H9 (cell line): Measurements from ENCODE around the gene TMEM182. TPM values are rescaled to one million over a fixed set of nuclear protein-coding genes. Genes with fewer than 3 reads are reported as not detected.

Experiments used
- DNase-seq: peaks from one replicate; pipeline ENCODE4 v3.0.0-alpha.2; 2017
- H2AFZ ChIP-seq: one replicate; pipeline ENCODE4 v1.6.1; 2013; ENCODE audit warnings: mild to moderate bottlenecking, low read length, control low read depth, moderate library complexity
- H2AK5ac ChIP-seq: 2 replicates; pipeline ENCODE4 v1.6.1; 2013; ENCODE audit warnings: low read length, control low read depth, mixed read lengths; ENCODE audit not compliant: insufficient read length
- H2BK120ac ChIP-seq: one replicate; pipeline ENCODE4 v1.6.1; 2013; ENCODE audit warnings: low read depth, mild to moderate bottlenecking, low read length, control low read depth, inconsistent platforms; ENCODE audit not compliant: poor library complexity, severe bottlenecking
- H2BK12ac ChIP-seq: 2 replicates; pipeline ENCODE4 v1.6.1; 2013; ENCODE audit warnings: low read length, control low read depth, mixed read lengths, low read depth; ENCODE audit not compliant: insufficient read length
- H2BK15ac ChIP-seq: 2 replicates; pipeline ENCODE4 v1.6.1; 2013; ENCODE audit warnings: low read depth, low read length, control low read depth
- H2BK20ac ChIP-seq: one replicate; pipeline ENCODE4 v1.6.1; 2013; ENCODE audit warnings: low read depth, mild to moderate bottlenecking, low read length, control low read depth, inconsistent platforms; ENCODE audit not compliant: poor library complexity, severe bottlenecking
- H2BK5ac ChIP-seq: 2 replicates; pipeline ENCODE4 v1.6.1; 2013; ENCODE audit warnings: low read length, control low read depth, mixed read lengths; ENCODE audit not compliant: insufficient read length
- H3K14ac ChIP-seq: 2 replicates; pipeline ENCODE4 v1.6.1; 2013; ENCODE audit warnings: low read length, control low read depth; ENCODE audit not compliant: insufficient read depth
- H3K18ac ChIP-seq: 2 replicates; pipeline ENCODE4 v1.6.1; 2013; ENCODE audit warnings: low read depth, mild to moderate bottlenecking, mixed read lengths, low read length, control low read depth; ENCODE audit not compliant: insufficient read length
- H3K23ac ChIP-seq: 2 replicates; pipeline ENCODE4 v1.6.1; 2013; ENCODE audit warnings: low read length, control low read depth, mixed read lengths, low read depth; ENCODE audit not compliant: insufficient read length
- H3K23me2 ChIP-seq: 2 replicates; pipeline ENCODE4 v1.6.1; 2013; ENCODE audit warnings: low read depth, mild to moderate bottlenecking, mixed read lengths, low read length, control low read depth; ENCODE audit not compliant: insufficient read length, poor library complexity, severe bottlenecking
- H3K27ac ChIP-seq: 2 replicates; pipeline ENCODE4 v1.5.1; 2013; ENCODE audit warnings: low read length, control low read depth, mixed read lengths, low read depth; ENCODE audit not compliant: insufficient read length
- H3K27me3 ChIP-seq: 2 replicates; pipeline ENCODE4 v1.6.1; 2013; ENCODE audit warnings: low read length, control low read depth, inconsistent platforms; ENCODE audit not compliant: insufficient read depth
- H3K4ac ChIP-seq: 2 replicates; pipeline ENCODE4 v1.6.1; 2013; ENCODE audit warnings: low read depth, mild to moderate bottlenecking, control low read depth, inconsistent platforms, low read length, moderate library complexity
- H3K4me1 ChIP-seq: 2 replicates; pipeline ENCODE4 v1.6.1; 2013; ENCODE audit warnings: low read length, control low read depth, inconsistent platforms; ENCODE audit not compliant: insufficient read depth
- H3K4me2 ChIP-seq: 2 replicates; pipeline ENCODE4 v1.6.1; 2013; ENCODE audit warnings: low read length, control low read depth, mixed read lengths; ENCODE audit not compliant: insufficient read length, insufficient read depth
- H3K56ac ChIP-seq: 2 replicates; pipeline ENCODE4 v1.6.1; 2013; ENCODE audit warnings: low read depth, mild to moderate bottlenecking, mixed read lengths, low read length, control low read depth; ENCODE audit not compliant: insufficient read length
- H3K79me1 ChIP-seq: 2 replicates; pipeline ENCODE4 v1.6.1; 2013; ENCODE audit warnings: low read depth, mild to moderate bottlenecking, moderate library complexity, low read length, control low read depth, inconsistent platforms; ENCODE audit not compliant: insufficient read depth, poor library complexity, severe bottlenecking
- H3K79me2 ChIP-seq: 2 replicates; pipeline ENCODE4 v1.6.1; 2013; ENCODE audit warnings: low read length, control low read depth, inconsistent platforms; ENCODE audit not compliant: insufficient read depth
- H3K9ac ChIP-seq: 2 replicates; pipeline ENCODE4 v1.6.1; 2013; ENCODE audit warnings: low read length, control low read depth, mixed read lengths; ENCODE audit not compliant: insufficient read length; ENCODE audit errors: extremely low read depth
- H3K9me3 ChIP-seq: one replicate; pipeline ENCODE4 v1.6.1; 2013; ENCODE audit warnings: low read depth, low read length, inconsistent platforms; ENCODE audit not compliant: control insufficient read depth
- H3T11ph ChIP-seq: one replicate; pipeline ENCODE4 v1.6.1; 2013; ENCODE audit warnings: mild to moderate bottlenecking, low read length, control low read depth, inconsistent platforms
- H4K20me1 ChIP-seq: one replicate; pipeline ENCODE4 v1.6.1; 2013; ENCODE audit not compliant: control insufficient read depth, insufficient read length, insufficient read depth
- H4K5ac ChIP-seq: 2 replicates; pipeline ENCODE4 v1.6.1; 2013; ENCODE audit warnings: low read depth, mild to moderate bottlenecking, mixed read lengths, low read length, control low read depth; ENCODE audit not compliant: insufficient read length
- H4K8ac ChIP-seq: replicated peaks from 2 replicates; pipeline ENCODE4 v1.6.1; 2013; ENCODE audit warnings: low read length, control low read depth, mixed read lengths, low read depth; ENCODE audit not compliant: insufficient read length
- H4K91ac ChIP-seq: 2 replicates; pipeline ENCODE4 v1.6.1; 2013; ENCODE audit warnings: low read depth, mild to moderate bottlenecking, moderate library complexity, mixed read lengths, low read length, control low read depth; ENCODE audit not compliant: insufficient read length
- H3K27ac Mint-ChIP-seq, 3 experiments: 2 replicates in 2 of 3; 3 replicates in 1 of 3; pipeline ENCODE4 v1.8.0; 2020 to 2021; ENCODE audit warnings: mixed read lengths in 3 of 3, mild to moderate bottlenecking in 1 of 3, moderate library complexity in 1 of 3
- H3K27me3 Mint-ChIP-seq: 2 replicates; pipeline ENCODE4 v1.8.0; 2021; ENCODE audit warnings: low read depth, mild to moderate bottlenecking, moderate library complexity, mixed read lengths
- H3K36me3 Mint-ChIP-seq, 3 experiments: 2 replicates in 2 of 3; 3 replicates in 1 of 3; pipeline ENCODE4 v1.8.0; 2020 to 2021; ENCODE audit warnings: low read depth in 3 of 3, mixed read lengths in 3 of 3; ENCODE audit not compliant: insufficient read depth in 1 of 3
- H3K4me1 Mint-ChIP-seq, 2 experiments: 2 replicates each; pipeline ENCODE4 v1.8.0; 2020; ENCODE audit warnings: mixed read lengths in 2 of 2
- H3K4me3 Mint-ChIP-seq, 2 experiments: 2 replicates in 1 of 2; 3 replicates in 1 of 2; pipeline ENCODE4 v1.8.0; 2020 to 2021; ENCODE audit warnings: mild to moderate bottlenecking in 2 of 2, mixed read lengths in 2 of 2, moderate library complexity in 1 of 2
- H3K9me3 Mint-ChIP-seq, 2 experiments: 2 replicates in 1 of 2; 3 replicates in 1 of 2; pipeline ENCODE4 v1.8.0; 2020; ENCODE audit warnings: mild to moderate bottlenecking in 2 of 2, mixed read lengths in 2 of 2, moderate library complexity in 1 of 2
- CTCF ChIP-seq: fragments of 200-600 bp; sonication (generic); conservative IDR thresholded peaks from 3 replicates; pipeline ENCODE4 v1.8.0; 2021; ENCODE audit warnings: antibody characterized with exemption, mild to moderate bottlenecking
- WGBS: extraction: QIAGEN DNeasy Blood & Tissue Kit; methylation state at CpG from one replicate; pipeline ENCODE4 v1.1.7; 2013; ENCODE audit warnings: missing lambda C conversion rate, low lambda C conversion rate, mixed read lengths; ENCODE audit not compliant: insufficient read length; ENCODE audit errors: extremely low coverage; 5-methylcytosine and 5-hydroxymethylcytosine counted together
- total RNA-seq: library from RNA; stranded (reverse); gene quantifications from 2 replicates; pipeline ENCODE4 v1.2.1, GENCODE V29; 2021

Gene TMEM182
- total RNA-seq, 1 experiment from 2014 or later: 3.6 TPM

GRCh38 chr2:102795641-102796040 lies 33.8 kb downstream of the TMEM182 start:
- H3K4me1 ChIP-seq: no peaks in the 10 kb centered on the region
- H3K14ac ChIP-seq: no peak overlapping the region
- H3K27me3 Mint-ChIP-seq: no peaks in the 10 kb centered on the region
- no peak overlapping the region for H3K27ac Mint-ChIP-seq
- TF ChIP-seq CTCF: no peak
- H3K4me2 ChIP-seq: no peak overlapping the region
- H3K9me3 Mint-ChIP-seq: peaks cover 15 to 17% of the 10 kb centered on the region in 2 experiments
- H3K36me3 Mint-ChIP-seq: peaks cover 24 to 33% (median 30%) of the 10 kb centered on the region in 3 experiments
- H3K27ac ChIP-seq: no peak overlapping the region
- no peak overlapping the region for H2BK20ac ChIP-seq
- no peak overlapping the region for H4K5ac ChIP-seq
- H3K9ac ChIP-seq: no peak overlapping the region
- H2AFZ ChIP-seq: no peak overlapping the region
- H4K20me1 ChIP-seq: no peaks in the 10 kb centered on the region
- no peak overlapping the region for H3K23ac ChIP-seq
- peaks cover 4 to 5% of the 10 kb centered on the region in 2 experiments for H3K4me1 Mint-ChIP-seq
- H3K9me3 ChIP-seq: peaks cover 1% of the 10 kb centered on the region
- no peak overlapping the region for H2AK5ac ChIP-seq
- no peak overlapping the region for H2BK15ac ChIP-seq
- H3K27me3 ChIP-seq: no peaks in the 10 kb centered on the region
- no peak overlapping the region for H3K18ac ChIP-seq
- no peak overlapping the region for H2BK12ac ChIP-seq
- no peak overlapping the region for H4K91ac ChIP-seq
- no CpG with 5 or more reads among the region's 4 CpGs for WGBS
- H3K4me3 Mint-ChIP-seq: no peak overlapping the region
- H3K56ac ChIP-seq: no peak overlapping the region
- no peak for DNase-seq
- no peaks in the 10 kb centered on the region for H3K79me2 ChIP-seq
- no peak overlapping the region for H3T11ph ChIP-seq
- H2BK120ac ChIP-seq: no peak overlapping the region
- H3K23me2 ChIP-seq: no peaks in the 10 kb centered on the region
- no peak overlapping the region for H3K4ac ChIP-seq
- no peak overlapping the region for H4K8ac ChIP-seq
- H2BK5ac ChIP-seq: no peak overlapping the region
- H3K79me1 ChIP-seq: no peaks in the 10 kb centered on the region
